Adrenal gland (tissue), 5 donors: ENCODE results near the gene PLPP4.

Experiments
- POLR2A ChIP-seq, 2 donors: fragments of 450-650 bp; IDR thresholded peaks; one replicate each; pipeline ENCODE4 v1.6.1; 2017; ENCODE audit warnings: antibody characterized with exemption in 2 of 2, mild to moderate bottlenecking in 2 of 2, moderate library complexity in 1 of 2
- TF ChIP-seq, protein P1 (sequence below), 6 experiments: fragments of 450-650 bp in 4 of 6; fragments of 200-600 bp in 2 of 6; sonication (generic) in 1 of 6; IDR thresholded peaks; 1 replicate in 5 of 6; 2 replicates in 1 of 6; pipeline versions ENCODE4 v1.5.1 to v1.8.0; 2016 to 2021; ENCODE audit warnings: antibody characterized with exemption in 6 of 6, mild to moderate bottlenecking in 2 of 6, moderate library complexity in 1 of 6
- donor health status: DM: no; HTN: no; CAD: no.

- TF ChIP-seq, protein P1, sequence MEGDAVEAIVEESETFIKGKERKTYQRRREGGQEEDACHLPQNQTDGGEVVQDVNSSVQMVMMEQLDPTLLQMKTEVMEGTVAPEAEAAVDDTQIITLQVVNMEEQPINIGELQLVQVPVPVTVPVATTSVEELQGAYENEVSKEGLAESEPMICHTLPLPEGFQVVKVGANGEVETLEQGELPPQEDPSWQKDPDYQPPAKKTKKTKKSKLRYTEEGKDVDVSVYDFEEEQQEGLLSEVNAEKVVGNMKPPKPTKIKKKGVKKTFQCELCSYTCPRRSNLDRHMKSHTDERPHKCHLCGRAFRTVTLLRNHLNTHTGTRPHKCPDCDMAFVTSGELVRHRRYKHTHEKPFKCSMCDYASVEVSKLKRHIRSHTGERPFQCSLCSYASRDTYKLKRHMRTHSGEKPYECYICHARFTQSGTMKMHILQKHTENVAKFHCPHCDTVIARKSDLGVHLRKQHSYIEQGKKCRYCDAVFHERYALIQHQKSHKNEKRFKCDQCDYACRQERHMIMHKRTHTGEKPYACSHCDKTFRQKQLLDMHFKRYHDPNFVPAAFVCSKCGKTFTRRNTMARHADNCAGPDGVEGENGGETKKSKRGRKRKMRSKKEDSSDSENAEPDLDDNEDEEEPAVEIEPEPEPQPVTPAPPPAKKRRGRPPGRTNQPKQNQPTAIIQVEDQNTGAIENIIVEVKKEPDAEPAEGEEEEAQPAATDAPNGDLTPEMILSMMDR (IDR thresholded peaks at IDR 0.05) = no peak
- no peak for TF ChIP-seq POLR2A (IDR thresholded peaks at IDR 0.05)
These were observed 144.0 kb downstream of the PLPP4 start for GRCh38 chr10:120600871-120601649.
